ENCODE measurements around the gene ADA.
"Not testable (repeated sequence)": the region's sequence is repeated elsewhere in the genome, so short reads cannot be mapped to it uniquely, and the experiment has no call there.

Gene ADA

DNA sequence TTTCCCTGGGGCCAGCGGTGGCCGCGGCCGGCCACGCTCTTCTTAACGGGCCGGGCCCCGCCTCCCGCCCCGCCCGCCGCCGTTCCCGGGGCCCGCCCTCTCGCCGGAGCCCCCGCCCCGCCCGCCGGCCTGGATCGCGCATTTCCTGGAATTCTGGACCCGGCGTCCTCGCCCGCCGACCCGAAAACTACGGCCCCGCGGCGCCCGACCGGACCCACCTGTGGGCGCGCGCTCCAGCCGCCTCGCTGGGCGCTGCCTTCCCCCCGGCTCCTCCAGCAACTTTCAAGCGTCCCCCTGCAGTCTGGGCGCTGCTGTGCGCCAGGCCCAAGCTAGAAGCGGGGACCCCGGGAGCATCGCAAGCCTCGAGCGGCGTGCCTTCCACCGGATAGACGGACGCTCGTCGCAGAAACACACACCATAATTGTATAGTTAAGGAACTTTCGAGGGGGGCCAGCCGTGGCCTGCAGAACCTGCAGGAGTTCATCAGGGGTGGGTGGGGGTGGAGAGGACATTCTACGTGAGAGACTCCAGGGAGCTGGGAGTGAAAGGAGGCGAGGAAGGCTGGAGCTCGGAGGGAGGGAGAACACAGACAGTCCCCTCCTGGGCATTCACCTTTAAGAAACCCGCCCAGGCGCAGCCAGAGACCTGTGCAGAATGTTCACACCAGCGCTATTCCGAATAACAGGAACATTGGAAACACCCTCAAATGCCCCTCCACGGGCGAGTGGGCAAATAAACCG lies at the start of gene ADA:
TSS of gene ADA (minus strand) at position 16 of the 740 bp plus-strand sequence. CDS start 92 bp downstream, outside the sequence.
- no peak for DNase-seq (ENCODE audit: low read depth)

DNA sequence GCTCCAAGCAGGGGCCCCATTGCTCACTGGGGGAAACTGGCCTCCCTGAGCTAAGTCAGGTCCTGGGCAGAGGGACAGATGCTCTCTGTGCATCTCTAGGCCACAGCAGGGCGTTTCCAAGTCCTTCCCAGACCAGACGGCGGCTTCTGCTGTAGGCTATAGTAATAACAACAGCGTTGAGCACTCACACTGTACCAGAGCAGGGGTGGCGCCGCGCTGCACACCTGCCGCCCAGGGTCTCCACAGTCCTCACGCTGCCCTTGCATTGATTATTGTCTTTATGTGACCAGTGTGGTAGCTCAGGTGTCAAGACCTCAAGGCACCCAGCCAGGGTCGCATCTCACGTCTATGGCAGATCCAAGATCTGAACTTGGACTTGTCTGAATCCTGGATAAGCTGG lies 48.8 kb upstream of the ADA start:
- DNase-seq (ENCODE audit: low read depth), result no peak

DNA sequence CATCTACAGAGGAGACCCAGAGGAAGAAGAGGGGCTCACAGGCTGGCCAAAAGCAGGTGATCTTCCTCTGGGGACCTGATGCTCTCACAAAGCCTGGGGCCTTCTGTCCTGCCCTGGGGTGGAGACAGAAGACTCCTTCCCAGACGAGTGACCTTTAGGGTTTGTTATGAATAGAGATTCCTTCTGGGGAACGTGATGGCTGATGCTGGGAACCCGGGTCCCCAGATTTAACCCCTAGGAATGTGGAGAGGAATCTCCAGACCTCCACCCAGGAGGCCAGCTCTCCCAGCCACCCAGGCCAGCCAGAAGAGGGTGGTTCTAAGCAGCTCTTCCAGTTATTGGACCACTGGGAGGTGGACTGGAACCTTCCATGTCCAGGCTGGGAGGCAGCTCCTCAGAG lies 46.9 kb upstream of the ADA start:
- DNase-seq (ENCODE audit: low read depth), result no peak

DNA sequence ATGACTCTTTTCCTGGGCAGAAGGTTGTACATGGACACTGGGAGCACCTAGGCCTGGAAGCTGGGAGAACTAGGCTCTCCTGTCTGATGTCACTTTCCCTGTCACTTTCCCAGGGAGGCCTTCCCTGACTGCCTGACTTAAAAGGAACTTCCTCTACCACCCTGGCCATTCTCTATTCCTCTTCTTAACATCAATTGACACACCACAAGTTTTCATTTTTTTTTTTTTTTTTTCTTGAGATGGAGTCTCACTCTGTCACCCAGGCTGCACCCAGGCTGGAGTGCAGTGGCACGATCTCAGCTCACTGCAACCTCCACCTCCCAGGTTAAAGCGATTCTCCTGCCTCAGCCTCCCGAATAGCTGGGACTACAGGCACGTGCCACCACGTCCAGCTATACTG lies 45.5 kb upstream of the ADA start:
- DNase-seq (ENCODE audit: low read depth), result not testable (repeated sequence)

DNA sequence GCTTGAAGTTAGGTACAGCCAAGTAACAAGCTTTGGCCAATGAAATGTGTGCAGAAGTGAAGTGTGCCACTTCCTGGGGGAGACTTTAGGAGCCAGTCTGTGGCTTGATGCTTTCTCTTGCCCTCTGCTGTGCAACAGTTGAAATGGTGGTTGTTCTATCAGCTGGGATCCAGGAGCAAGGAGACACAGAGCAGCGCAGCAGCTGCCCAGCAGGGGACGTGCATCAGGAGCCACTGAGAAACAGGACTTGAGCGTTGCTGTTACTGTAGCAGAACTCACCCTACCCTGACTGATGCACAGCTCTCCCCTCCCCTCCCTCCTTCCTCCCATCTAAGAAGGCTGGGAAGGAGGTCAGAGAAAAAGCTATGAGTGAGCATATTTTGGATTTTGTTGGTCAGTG lies 44.8 kb upstream of the ADA start:
- no peak for DNase-seq (ENCODE audit: low read depth)

DNA sequence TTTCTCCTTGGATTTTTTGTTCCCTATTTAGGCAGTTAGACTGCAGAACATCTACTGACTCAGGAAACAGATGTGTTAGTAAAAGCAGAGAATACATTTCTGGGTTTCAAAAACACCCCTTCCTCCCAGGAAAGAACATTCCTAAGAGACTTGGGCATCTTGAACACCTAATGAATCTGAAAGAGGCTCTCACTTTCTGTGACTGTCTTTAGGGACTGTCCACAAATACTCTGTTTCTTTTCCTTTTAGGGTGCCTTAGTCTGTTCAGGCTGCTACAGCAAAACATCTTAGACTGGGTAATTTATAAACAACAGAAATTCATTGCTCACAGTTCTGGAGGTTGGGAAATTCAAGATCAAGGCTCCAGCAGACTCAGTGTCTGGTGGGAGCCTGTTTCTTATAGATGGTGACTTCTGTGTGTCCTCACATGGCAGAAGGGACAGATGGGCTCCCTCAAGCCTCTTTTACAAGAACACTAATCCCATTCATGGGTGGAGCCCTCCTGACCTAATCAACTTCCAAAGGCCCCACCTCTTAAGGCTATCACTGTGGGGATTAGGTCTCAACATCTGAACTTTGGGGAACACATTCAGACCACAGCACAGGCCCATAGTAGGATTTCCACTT lies 44.3 kb upstream of the ADA start:
- no peak for DNase-seq (ENCODE audit: low read depth)

DNA sequence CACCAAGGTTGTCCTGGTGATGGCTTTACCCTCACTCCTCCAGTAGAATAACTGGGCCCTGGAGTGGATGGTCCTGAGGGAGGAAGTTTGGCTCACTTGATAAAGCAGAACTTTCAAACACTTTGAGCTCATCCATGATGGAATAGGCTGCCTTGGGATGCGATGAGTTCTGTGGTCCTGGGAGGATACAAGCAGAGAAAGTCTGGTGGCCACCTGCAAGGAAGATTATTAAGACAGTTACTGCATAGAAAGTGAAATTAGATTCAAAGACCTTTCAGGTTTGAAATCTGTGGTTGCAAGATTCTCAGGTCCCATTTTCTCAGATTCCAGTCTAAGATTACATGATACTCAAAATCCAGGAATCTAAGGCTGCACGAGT lies 43.8 kb upstream of the ADA start:
- no peak for DNase-seq (ENCODE audit: low read depth)

DNA sequence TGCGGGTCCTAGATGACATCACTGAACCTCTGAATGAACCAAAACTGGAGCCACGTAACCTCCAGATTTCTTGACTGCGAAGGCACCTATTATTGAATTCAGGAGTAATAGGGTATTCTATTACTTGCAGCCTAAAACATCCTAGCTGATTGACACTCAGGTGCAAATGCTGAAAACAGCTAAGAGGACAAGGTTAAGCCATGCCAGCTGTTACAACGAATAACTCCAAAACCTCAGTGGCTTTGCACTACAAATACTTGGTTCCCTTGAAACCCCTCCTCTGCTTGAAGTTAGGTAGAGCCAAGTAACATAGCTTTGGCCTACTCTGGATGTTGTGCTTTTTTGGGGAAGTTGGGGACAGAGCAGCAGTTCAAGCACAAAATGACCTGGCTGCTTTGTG lies 42.7 kb upstream of the ADA start:
- DNase-seq (ENCODE audit: low read depth), result no peak

DNA sequence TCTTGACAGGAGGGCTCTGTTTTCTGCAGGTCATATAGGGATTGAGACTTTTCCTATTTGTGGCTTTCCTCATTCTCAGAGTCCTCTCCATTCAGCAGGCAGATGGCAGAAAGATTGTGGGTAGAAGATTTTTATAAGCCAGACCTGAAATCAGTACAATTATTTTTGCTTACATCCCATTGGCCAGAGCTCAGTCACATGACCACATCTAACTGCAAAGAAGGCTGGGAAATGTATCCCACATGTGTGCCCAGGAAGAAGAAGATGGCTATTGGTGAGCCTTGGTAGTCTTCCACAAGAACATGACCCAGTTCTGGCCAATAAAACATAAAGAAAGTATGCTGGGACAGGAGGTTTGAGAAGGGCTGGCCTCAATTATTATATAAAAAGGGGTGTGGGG lies 42.1 kb upstream of the ADA start:
- no peak for DNase-seq (ENCODE audit: low read depth)

DNA sequence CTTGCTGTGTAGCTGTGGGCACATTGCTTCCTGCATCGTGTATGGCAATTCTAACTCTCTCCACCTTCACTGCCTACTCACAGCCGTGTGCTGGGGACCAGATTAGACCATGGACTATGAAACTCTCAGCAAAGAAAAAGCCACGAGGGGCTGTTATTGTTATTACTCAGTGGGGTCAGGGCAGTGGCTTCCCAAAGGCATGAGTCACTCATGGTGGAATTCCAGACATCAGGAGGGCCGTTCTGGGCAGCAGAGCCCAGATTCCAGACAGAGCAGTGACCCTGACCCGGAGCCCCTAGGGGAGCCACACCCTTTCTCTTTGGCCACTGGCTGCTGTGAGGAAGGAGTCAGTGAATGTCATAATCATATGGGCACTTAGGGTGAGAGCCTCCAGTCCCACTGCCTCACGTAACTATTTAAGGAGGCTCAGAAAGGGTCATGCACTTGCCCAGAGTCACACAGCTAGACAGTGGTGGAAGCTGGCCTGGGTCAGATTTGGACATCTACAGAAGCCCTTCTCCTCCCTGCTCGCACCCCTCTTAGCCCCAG lies 41.5 kb upstream of the ADA start:
- no peak for DNase-seq (ENCODE audit: low read depth)

DNA sequence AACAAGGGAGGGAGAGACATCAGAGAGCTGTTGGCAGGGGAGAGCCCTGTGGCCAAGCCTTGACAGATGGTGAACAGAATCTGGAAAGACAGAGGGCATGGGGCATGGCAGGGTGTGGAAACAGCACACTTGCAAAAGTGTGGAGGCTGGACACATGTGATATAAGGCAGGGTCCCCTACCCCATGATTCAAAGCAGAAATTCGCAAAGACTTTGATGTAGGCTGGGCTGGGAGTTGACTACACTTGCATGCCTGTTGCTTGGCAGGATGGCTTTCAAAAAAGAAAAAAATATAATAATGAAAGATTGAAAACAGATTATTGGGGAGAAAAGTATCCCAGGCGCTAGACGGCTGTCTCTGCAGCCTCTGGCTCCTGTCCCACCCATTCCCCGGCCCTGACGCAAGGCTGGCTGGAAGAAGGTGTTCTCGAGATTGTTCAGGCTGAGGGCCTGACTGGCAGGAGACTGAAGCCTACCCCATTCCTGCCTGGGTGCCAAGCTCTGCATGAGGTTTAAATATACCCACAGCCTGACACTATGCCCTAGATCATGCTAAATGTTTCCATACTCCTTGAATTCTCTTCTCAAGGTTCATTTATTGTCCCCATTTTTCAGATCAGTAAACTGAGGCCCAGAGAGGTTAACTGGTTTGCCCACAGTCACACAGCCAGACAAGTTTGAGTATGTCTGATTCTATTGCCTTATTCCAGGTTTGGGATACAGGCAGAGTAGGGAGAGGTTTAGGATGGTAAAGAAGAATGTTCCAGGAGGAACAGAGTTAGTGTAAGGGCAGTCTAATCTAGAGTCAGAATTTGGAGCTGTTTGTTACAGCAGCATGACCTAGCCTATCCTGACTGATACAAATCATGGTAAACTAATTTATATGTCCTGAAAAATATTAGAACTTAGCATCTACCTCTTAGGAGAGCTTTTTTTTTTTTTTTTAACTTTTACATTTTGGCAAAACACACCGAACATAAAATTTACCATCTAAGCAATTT lies 40.2 kb upstream of the ADA start:
- DNase-seq (ENCODE audit: low read depth), result no peak

DNA sequence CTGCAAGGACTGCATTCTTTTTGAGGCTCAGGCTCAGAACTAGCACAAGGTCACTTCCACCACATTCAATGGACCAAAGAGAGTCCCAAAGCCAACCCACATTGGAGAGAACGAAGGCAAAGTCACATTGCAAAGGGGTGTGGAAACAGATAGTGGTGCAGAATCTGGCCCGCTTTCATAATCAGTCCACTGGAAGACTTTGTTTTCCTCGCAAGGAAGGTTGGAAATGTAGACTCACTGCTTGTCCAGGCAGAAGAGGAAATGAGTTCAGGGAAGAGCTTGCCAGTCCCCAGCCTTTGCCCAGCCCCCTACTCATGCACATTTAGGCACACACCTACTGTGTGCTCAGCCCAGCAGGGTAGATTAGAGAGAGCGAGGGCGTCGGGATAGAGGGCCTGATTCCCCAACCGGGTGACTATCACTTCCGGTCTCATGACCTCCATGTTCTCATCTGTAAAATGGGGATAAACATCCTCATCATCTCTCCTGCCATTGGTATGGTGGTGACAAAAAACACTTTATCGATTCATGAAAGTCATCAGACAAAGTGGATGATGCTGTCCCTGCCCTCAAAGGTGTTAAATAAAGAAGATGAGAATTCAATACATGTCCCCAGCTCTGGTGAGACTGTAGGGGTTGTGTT lies 39.4 kb upstream of the ADA start:
- DNase-seq (ENCODE audit: low read depth), result no peak

DNA sequence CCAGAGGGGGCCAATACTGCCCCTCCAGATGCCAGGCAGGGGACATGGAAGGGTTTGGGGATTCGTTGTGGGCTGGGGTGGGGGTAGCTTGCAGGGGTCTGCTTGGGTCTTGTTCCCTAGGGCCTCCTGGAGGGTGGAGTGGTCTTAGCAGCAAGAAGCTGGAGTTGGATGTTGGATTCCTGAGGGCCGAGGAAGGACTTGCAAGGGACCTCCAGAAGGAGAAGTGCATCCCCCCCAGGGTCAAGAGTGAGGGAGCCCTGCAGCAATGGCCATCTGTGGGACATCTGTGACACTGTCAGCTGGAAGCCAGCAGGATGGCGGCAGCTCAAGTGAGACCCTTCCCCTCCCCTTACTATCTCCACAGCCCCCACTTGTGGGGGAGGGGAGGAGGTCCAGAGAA lies 38.3 kb upstream of the ADA start:
- no peak for DNase-seq (ENCODE audit: low read depth)

DNA sequence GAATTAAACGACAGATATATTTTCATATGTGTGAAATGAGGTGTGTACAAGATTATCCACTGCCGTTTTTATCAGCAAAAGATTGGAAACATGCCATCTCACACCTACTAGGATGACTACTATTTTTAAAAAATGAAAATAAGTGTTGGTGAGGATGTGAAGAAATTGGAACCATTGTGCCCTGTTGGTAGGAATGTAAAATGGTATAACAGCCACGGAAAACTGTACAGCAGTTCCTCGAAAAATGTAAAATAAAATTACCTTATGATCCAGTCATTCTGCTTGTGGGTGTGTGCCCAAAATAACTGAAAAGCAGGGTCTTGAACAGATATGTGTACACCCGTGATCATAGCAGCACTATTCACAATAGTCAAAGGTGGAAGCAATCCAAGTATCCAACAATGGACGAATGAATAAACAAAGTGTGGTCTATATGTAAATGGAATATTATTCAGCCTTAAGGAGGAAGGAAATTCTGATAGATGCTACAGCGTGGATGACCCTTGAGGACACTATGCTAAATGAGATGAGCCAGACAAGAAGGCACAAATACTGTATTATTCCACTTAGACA lies 36.6 kb upstream of the ADA start:
- no peak for DNase-seq (ENCODE audit: low read depth)

DNA sequence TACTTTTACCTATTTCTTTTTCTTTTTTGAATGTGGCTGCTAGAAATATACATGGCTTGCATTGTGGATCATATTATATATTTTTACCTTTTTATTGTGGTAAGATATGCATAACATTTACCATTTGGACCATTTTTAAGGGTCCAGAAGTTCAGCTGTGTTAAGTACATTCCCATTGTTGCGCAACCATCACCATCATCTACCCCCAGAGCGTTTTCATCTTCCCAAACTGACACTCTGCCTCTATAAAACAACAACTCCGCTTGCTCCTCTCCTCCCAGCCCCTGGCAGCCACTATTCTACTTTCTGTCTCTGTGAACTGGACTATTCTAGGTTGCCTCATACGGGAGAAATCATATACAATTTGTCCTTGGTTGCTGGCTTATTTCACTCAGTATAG lies 35.4 kb upstream of the ADA start:
- no peak for DNase-seq (ENCODE audit: low read depth)

DNA sequence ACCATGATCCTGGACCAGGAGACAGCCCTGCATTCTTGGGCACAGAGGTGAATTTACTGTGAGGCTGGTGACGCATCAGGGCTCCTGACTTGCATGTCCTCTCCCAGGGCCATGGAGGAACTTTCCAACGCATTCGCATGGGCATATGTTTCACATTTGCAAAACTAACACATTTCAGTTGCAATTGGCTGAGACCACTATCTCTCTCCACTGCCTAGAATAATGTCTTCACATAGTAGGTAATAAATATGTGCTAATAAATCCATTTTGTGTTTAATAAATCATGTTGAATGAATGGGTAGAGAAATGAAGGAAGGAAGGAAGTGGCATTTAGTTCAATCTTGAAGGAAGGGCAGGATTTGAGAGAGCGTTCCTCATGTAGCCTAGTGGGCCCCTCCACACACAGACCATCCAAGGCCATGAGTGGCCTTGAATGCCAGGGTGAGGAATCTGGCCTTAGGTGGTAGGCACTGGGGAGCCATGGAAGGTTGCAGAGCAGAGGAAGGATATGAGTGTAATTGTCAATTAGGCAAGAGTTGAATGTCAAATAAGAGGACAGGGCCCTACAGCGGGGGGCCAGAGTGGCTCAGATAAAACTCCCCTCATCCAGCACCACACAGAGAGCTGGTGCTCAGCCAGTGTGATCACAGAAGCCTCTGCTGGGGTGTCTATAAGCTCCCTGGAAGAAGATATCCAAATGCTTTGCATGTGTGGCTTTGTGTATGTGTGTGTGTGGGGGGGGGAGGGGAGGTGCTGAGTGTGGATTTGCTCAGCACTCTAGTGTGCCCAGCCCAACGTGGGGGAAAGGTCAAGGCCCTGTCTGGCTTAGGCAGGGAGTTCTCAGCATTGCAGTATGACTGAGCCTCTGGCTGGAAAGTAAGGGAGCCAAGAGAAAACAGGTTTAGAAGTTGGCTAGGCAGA lies 32.8 kb upstream of the ADA start:
- DNase-seq (ENCODE audit: low read depth), result no peak

DNA sequence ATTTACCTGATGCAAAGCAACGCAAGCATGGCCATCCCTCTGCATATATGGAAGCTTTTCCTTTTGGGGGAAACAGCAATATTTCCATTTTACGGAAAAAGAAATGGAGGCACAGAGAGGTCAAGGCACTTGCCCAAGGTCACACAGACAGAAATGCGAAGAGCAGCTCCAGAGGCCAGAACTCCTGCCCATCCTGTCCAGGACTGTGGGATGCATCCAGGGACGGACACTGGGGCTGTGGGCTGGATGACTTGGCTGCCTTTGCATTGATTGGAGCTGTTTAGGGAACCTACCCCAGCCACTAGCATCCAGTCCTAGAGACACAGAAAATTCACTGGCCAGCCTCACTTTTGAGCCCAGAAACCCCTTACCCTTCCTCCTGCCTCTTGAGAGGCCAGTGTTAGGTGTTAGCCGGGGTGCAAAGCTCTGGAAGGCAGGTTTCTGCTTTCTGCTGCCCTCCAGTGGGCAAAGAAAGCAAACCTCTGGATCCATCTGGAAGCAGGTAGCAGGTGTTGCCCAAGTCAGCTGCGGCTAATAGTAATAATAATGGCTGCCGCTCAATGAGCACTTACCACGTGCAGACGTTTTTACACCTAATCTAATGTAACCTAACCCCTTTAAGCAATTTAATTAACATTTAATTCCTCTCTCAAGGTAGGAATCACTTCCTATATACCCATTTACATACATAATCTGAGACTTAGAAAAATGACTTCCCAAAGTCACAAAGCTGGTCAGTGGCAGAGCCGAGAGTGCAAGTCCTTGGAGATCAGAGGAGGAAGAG lies 32.0 kb upstream of the ADA start:
- peak; percentile 41 for DNase-seq (ENCODE audit: low read depth)

DNA sequence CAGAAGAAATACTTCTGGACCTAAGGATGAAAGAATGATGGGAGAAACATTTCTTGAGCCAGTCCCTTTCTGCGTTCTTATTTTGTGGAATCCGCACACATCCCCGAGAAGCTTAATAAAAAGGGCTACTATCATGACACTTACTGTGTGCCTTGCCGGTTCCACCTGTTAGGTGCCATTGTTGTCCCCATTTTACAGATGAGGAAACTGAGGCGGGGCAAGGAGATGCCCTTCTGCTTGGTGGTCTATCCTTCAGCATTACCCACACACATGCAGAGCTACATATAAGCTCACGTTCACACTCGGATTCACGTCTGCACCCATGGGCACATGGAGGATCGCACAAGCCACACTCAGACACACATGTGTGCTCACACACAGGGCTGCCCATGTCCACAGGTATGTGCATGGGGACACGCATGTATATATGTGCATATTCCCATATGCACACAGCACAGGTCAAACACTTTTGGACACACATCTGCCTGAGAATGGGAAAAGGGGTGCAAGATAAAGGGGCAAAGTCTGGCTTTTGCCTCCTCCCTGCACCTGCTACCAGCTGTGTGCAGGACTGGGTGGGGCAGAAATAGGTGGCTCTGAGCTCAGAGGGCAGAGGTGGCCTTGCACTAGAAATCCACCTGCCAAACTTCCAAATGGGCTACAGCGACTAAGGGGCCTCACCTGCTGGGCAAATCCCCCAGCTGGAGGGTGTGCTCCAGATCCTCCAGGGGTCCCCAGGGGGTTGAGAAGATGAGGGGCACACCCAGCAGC lies 30.5 kb upstream of the ADA start:
- no peak for DNase-seq (ENCODE audit: low read depth)

Measured in stimulated activated CD8-positive, alpha-beta memory T cell treated with anti-CD3 and anti-CD28 coated beads, Interleukin-15, amount 100 ng/mL, for 1 hour (primary cell).